HG02642 (cell line): Measurements from ENCODE around the gene CRTC1.

ENCODE experiments used
- ATAC-seq: cut with Tn5 transposase; IDR thresholded peaks from one replicate; pipeline ENCODE4 v1.9.1; 2021; ENCODE audit warnings: mild to moderate bottlenecking; ENCODE audit not compliant: unreplicated experiment, poor library complexity

The CRTC1 gene

DNA sequence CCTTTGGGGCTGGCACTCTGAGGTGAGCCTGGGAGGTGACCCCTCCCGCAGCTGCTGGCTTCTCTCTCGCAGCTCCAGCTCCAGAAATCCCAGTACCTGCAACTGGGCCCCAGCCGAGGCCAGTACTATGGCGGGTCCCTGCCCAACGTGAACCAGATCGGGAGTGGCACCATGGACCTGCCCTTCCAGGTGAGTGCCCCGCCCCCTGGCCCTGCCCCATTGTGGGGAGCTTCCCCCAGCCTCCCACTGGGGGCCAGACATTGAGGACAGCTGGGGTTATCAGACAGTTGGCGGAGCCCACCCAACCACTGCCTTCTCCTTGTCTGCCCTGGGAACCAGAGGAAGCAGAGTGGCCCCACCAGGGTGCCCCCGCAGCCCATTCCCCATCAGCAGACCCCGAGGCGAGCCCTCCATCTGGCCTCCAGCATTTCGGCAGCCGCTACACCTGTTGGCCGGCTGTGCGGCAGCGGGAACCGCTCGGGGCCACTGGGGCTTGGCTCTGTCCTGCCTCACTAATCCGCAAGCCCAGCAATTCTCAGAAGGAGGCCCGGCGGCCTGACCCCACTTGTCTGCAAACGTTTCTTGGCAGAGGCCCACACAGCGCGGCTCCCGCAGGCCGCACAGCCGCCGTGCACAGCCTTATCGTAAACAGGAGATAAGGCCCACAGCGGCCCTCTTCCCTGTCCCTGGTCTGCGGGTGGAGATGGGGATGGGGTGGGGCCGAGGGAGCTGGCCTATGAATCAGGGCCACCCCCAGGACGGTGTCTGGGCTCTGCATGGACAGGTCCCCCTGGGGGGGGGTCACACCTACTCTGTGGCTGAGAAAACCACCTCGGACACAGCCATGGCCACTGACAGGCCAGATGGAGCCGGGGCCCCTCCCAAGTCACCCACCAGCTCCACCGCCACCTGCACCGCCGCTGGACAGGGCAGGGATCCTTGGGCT is 59.6 kb downstream of the CRTC1 start:
- ATAC-seq: no peak

DNA sequence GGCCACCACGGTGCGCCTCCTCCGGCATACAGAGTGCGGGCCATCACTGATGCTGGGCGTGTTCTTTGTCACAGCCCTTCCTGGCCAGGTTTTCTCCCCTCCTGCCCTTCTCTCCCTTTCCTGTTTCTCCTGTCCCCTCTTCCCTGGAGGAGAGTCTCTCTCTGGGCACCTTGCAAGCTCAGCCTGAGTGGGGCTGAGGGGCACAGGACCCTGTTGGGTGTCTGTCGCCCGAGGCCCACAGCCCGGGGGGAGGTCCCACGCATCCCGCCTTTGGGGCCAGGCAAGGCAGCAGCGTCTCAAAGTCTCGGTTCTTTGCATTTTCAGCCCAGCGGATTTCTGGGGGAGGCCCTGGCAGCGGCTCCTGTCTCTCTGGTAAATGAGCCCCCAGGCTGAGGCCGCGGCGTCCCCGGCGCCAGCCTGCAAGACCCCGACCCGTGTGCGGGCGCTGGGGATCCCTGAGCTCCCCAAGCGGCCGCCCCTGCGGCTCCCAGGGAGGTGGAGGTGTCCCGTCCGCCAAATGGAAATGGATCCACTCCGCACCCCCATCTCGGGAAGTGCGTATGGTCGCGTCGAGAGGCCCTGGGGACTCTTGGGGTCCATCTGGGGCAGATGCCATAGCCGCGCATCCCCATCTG is 60.4 kb downstream of the CRTC1 start:
- ATAC-seq: no peak

DNA sequence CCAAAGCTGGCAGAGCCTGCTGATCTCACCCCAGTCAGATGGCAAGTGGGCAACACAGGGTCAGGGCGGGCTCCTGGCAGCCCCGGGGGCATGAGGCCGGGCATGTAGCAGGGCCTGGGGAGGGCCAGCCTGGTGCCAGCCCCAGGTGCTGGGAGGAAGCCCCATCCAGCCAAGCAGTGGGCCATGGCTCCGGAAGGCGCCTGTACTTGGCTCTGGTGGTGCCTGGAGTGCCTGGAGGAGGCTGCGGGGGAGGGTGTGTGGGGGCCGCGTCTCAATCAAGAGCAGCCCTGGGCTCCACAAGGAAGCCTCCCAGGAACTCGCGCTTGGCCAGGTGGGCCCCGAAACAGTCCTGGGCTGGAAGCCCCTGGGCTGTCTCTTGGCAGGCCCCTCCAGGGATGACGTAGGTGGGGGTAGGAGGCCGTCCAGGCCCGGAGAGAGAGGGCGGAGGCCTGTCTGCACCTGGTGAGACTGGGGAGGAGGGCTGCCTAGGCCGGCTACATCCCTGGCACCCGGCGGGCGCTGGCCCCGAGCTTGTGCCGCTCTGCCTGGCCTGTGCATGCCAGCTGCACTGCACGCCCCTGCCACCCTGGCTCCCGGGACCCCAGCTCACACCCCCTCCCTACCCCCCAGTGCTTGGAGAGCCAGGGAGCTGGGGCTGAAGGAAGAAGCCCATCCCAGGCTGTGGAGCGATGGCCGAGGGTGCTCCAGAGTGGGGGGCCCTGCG is 61.7 kb downstream of the CRTC1 start:
- ATAC-seq: no peak

DNA sequence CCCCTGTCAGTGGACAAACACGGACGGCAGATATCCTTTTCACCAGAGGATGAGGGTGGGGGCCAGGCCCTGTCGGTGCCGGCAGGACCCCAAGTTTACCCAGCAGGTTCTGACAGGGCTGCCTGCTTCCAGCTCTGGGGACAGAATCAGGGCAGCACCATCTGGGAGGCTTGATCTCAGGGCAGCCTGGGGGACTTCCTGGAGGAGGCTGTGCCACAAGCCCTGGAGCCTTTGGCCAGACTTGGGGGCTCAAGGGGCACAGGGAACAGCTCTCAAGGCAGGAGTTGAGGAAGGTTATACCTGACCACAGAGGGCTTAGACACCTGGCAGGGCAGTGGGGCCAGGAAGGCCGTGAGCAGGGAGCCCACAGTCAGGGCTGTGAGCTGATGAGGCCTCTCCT is 62.5 kb downstream of the CRTC1 start:
- no peak for ATAC-seq

DNA sequence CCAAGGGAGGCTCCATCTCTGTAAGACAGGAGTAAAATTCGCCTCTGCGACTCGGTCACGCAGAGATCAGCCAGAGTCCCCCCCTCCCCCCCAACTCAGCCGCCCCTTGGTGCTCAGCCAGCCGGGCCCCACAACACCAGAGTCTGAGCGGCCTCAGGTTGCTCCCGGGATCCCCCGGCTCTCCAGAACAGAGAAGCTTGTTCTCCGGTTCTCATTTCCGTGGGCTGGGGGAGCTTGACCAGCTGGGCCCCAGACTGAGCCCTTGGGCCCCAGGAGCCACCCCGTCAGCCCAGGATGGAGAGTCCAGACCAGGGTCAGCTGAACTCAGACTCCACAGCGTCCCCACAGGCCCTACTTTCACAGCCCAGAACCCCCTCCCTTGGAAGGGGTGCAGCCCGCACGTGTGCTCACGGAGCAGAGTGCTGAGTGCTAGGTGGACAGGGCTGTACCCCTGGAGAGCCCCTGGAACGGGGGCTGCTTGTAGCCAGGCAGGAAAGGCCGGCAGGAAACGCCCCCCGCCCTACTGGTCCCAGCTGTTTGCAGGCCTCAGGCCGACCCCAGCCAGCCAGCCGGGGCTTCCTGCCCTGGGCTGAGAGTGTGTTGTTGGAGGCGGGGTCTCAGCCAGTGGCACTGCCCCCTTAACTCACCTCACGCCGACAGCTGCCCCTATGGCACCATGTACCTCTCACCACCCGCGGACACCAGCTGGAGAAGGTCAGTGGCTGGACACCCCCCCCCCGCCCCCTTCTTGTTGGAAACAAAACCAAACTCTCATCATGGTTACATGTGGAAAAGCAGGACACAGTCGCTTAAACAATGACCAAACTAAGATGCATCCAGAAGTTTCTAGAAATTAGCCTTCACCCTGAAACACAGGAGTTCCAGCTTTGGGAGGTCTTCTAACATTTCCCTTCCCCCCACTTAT is 63.2 kb downstream of the CRTC1 start:
- ATAC-seq: no peak

DNA sequence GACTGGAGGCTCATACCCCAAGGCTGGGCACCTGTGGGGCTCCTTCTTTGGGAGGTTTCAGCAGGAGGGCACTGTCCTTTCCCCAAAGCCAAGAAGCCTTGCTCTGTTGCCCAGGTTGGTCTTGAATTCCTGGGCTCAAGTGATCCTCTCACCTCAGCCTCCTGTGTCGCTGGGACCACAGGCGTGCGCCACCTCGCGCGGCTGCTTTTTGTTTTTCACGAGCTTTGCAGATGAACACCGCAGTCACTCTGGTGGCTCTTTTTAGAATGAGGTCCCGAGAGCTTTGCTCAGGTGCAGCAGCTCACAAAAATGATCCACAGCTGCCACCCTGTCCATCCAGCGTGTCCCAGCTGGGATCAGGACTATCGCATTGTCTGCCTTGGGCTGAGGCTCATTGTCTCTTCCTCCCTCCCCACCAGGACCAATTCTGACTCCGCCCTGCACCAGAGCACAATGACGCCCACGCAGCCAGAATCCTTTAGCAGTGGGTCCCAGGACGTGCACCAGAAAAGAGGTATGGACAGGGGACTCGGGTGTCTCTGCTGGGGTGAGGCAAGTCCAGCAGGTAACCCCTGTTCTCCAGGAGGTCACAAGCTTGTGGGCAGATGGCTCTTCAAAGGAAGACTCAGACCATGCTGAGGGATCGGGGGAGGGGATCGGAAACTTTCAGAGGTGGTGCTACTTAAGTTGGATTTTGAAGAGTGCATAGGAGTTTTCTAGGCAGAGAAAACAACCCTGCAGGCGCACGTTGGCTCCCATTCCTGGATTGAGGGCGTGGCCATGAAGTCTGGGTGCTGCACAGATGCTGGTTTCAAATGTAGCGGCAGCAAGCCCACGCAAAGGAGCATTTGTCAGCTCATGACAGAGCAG is 66.1 kb downstream of the CRTC1 start:
- ATAC-seq: no peak

DNA sequence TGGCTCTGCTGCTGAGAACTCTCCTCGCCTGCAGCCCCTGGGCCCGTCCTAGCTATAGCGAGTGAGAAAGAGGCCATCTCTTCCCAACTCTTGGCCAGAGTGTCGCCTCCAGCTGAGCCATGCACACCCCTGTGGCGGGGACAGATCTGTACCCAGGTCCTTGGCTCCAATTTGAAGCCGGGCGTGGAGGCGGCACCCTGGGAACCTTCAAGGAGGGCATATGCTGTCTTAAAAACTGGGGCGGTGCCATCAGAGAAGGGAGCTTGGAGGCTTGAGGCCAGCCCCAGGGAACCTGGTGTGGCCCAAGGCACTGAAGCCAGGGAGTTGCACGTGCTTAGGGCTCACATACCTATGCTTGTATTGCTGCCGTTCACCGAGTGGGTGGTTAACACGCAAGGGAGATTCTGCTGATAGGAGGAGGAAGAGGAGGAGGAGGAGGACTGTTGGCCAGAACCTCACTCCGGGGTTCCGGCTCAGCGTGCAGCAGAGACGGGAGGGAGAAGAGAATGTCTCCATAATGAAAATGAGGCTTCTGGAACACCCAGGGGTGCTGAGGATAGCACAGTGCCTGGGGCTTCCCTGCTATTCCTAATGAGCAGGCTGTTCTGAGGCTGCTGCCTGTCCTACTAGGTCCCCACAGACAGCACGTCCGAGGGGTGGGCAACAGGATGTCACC is 67.0 kb downstream of the CRTC1 start:
- no peak for ATAC-seq

DNA sequence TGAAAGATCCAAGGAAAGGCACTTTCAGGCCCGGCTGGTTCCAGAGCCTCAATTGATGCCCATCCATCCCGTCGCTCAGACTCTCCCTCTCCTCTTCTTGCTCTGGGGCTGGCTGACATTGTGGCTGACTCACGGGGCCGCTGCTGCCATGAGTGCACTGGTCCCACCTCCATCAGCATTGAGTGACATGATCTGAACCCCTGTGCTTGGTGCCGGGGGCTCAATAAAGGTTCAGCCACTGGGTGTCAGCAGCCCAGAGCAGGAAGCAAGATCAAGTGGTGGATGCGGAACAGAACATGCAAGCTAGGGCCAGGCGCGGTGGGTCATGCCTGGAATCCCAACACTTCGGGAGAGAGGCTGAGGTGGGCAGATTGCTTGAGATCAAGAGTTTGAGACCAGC is 68.1 kb downstream of the CRTC1 start:
- ATAC-seq: no peak

DNA sequence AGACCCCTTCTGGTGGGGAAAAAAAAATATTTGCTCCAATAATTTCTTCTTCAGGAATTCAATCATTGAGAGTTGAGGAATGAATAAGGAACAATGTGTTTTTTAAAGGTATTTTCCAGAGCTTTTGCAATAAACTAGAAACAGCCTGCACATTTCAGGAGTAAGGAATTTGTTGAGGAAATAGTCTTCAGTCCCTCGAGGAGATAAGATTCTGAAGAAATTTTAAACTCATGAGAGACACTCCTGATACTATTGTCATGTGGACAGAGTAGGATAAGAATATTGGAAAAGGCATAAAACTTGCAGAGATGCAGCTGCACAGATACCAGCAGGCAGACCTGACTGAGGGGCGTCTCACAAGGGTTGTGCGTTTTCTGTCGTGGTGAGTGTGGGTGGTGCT is 71.0 kb downstream of the CRTC1 start:
- no peak for ATAC-seq

DNA sequence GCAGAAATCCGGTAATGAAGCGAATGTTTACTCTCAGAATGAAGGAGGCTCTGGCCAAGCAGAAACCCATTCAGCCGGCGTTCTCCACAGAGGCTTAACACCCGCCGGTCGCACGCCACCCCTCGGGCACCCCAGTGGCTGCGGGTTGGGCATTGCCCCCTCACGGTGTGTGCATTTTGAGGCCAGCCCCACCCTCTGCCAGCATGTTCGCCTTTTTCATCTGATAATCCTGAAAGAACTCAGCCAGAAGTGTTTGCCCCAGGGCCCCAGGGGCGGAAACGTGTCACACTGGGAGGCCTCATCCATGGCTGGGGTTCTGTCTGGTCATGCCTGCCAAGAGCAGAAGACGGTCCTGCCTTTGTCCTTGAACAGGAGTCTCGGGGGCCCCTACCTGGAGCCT is 73.4 kb downstream of the CRTC1 start:
- ATAC-seq: no peak

DNA sequence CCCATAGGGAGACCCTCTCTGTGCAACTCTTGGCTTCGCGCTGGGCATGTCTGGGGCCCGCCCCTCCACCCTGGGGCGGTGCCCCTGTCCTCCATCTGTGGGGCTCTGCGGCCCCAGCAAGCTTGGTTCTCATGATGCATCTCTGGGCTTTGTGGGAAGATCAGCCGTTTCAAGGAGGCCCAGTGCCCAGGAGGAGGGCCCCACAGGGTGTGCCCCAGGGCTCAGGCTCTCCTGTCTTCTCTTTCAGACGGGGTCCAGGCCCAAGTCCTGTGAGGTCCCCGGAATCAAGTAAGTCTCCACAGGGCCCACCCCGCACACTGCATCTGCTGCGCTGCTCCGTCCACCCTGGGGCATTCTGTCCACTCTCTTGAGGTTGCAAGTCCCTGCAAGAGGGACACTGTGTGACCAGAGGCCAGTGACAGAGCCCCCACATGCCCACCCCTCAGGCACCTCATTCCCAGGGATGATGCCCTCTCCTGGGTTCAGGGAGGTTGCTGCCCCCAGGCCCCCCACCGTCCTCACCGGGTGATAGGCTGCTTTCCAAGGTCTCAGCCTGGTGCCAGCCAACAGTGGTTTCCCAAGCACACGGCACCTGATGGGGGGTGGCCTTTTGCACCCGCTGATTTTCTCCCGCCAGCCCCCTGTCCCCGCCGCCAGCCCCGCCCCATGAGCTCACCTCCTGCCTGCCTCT is 76.0 kb downstream of the CRTC1 start:
- ATAC-seq: no peak

DNA sequence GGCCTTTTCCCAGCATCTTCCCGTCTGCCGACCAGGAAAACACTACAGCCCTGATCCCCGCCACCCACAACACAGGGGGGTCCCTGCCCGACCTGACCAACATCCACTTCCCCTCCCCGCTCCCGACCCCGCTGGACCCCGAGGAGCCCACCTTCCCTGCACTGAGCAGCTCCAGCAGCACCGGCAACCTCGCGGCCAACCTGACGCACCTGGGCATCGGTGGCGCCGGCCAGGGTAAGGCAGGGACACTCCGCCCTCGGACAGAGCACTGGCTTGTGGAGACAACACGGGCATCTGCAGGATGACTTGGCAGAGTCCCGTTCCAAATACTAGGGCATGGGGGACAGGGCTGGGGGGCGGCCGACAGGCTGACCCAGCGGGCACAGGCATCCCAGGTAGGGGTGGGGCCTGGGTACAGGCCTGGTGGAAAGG is 76.5 kb downstream of the CRTC1 start:
- ATAC-seq: no peak

DNA sequence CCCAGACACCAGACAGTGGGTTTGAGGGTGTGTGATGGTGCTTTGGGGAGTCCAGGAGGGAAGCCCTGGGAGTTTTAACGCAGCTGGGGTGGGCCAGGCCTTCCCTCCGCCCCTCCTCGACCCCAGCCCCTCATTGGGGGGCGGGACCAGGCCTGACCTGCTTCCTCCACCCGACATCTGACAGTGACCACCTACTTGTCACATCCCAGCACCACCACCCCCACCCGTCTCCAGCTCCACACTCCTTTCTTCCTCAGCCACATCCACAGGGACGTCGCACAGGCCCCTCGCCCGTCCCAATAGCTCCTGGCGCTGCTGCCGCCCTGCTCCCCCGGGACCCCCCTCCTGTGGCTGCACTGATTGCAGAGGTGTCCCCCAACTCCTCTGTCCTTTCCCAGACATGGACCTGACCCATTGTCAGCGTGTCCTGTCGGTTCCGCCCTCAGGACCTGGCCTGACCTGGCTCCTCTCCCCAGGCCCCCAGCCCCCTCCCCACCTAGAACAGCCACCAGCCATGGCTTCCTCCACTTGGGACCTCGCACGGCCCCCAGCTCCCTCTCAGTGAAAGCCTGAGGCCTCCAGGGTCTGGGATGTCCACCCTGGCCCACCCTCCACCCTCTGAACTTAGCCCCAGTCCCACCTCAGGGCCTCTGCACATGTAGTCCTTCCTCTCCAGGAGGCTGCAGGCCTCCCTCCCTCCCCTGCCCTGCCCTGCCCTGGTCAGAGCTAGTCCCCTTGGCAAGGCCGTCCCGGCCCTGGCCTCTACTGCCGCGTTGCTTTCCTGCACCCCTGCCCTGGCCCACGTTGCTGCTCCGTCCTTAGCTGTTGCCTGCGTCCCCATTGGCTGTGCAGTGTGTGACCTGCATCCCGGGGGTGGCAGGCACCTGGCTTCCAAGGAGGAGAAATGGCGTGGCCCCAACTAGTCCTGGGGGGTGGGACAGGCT is 77.2 kb downstream of the CRTC1 start:
- no peak for ATAC-seq

DNA sequence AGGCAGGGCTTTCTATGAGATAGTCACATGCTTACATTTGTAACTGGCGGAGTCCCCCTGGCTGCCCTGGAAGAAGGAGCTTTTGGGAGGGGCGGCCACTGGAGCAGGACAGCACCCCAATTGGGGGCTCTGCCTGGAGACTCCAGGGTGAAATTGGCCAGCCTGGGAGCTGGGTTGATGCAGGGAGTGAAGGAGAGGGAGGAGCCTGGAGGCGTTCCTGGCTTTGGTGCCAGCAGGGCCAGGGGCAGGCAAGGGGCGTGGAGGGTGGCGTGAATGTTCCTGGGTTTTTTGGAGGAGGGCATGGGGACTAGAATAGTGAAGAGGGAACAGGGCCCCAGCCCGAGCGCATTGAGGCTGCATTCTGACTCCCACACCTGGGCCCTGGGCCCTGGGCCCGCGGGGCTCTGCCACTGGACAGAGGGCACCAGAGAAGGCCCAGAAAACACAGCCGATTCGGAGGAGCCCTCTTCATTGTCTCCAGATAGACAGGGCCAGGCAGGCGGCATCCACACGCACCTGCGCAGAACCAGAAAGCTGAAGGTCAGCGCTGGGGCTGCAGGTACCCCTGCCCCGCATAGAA is 78.1 kb downstream of the CRTC1 start:
- no peak for ATAC-seq

DNA sequence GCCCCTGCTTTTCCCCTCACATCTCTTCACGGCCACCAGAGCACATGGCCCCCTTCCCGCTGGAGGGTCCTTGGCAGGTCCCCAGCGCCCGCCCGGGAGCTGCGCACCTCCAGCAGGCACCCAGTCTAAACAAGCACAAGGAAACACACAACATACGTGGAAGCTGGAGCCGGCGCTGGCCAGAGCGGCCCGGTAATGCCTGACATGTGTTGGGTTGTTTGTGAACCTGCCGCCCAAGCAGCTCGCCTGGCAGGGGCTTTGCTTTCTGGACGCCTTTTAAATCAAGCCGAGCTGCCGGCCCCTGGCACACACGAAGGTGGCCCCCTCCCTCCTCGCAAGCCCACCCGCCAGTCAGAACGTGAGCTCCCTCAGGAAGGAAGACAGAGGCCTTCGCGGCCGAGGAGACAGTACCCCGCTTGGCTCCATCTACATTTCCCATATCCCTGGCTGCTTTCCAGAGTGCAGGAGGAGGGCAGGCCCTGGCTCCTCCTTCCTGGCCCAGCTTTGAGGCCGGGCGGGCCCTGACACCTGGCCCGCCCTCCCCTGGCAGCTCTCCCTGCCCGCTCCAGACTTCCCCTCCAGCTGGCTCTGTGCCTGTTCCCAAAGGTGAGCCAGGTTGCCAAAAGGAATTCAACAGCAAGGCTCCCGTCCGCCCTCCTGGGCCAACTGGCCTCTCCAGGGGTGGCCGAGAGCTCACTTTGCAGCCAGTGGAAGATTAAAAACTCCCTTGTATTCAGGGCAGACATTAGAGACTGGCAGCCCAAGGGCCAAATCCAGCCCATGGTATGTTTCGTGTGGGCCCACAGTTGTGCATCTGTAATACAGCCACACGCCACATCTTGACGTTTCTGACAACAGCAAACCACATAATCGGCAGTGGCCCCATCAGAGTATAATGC is 78.9 kb downstream of the CRTC1 start:
- no peak for ATAC-seq
